K562 treated with DMSO at 1 percent for 48 hours (cell line): ENCODE measurements around the gene SPATS2. TPM values are rescaled to one million over a fixed set of nuclear protein-coding genes. Genes with fewer than 3 reads are reported as not detected.

Source experiments
- total RNA-seq: library from RNA; unstranded; fragments of 300-600 nt; gene quantifications from 2 replicates; pipeline ENCODE4 v1.2.3, GENCODE V29; 2022; ENCODE audit warnings: low replicate concordance; ENCODE audit errors: extremely low read depth

Gene SPATS2
- not detected in 2 replicates for total RNA-seq

DNA sequence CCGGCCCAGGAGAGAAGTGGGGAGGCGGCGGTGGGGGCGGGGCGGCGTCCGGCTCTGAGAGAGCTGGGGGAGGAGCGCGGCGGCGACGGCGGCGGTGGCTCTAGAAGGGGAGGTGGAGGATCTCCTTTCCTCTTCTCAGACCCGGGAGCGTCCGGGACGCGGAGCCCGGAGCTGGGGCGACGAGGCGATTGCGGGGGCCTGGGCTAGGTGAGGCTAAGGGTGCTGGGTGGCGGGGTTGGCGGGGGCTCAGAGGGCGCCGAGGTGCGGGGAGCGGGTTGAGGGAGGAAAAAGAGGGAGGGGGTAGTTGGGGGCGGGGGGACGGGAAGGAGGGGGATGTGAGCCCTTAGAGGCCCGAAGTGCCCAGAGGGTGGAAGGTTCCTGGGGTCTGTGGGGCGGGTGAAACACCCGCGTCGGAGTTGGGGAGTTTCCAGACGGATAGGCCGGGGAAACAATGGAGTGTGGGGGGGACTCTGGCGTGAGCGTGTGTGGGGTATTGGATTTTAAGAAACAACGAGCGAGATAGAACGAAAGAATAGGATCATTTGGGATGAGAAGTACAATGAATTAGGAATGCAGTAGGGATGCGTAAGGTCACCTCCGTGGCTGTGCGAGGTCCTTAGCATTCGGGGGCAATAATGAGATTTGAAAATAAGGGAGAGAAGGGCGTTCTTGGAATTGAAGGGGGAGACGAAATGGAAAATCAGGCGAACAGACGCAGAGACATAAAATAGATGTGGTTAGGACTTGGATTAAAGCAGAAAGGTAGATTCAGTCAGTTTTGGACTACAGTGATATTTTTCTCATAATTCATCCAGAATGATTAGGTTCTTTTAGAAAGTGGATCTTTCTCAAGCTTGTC, at the start of gene SPATS2:
SPATS2 (plus strand) TSS at position 82 of the 859 bp plus-strand sequence. CDS start 93,551 bp downstream, outside the sequence.

DNA sequence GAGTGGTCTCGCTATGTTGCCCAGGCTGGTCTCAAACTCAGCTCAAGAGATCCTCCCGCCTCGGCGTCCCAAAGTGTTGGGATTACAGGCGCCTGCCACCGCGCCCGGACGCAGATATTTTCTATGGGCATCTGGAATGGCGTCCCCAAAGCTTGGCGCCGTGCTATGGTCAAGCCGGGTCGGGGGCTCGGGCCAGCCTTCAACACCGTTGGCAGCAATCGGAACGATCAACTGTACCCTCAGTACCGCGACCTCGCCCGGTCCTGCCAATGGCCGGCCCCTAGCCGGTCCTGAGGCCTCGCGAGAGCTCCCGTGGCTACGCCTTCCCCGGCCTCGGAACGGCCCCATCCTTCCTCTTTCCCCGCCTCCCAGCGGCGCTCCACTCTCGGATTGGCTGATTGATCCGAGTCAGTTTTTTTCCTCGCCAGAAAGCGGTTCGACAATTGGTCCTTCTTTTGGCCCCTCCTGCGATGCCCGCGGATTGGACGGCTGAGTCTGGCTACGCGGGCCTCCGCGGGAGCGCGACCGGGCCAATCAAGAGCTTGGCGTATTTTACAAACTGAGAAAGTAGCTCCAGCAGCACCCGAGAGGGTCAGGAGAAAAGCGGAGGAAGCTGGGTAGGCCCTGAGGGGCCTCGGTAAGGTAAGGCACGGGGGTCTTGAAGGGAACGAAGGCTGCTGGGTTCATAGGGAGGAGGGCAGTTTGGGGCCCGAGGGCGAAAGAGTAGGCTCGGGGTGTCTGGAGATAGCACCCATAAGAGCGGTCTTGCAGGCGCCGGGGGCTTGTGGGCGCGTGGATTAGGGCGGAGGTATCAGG, 44.3 kb upstream of the SPATS2 start, which contains the start of gene TROAP:
TROAP (plus strand) TSS at position 548 of the 816 bp plus-strand sequence. CDS start 354 bp downstream, outside the sequence.

DNA sequence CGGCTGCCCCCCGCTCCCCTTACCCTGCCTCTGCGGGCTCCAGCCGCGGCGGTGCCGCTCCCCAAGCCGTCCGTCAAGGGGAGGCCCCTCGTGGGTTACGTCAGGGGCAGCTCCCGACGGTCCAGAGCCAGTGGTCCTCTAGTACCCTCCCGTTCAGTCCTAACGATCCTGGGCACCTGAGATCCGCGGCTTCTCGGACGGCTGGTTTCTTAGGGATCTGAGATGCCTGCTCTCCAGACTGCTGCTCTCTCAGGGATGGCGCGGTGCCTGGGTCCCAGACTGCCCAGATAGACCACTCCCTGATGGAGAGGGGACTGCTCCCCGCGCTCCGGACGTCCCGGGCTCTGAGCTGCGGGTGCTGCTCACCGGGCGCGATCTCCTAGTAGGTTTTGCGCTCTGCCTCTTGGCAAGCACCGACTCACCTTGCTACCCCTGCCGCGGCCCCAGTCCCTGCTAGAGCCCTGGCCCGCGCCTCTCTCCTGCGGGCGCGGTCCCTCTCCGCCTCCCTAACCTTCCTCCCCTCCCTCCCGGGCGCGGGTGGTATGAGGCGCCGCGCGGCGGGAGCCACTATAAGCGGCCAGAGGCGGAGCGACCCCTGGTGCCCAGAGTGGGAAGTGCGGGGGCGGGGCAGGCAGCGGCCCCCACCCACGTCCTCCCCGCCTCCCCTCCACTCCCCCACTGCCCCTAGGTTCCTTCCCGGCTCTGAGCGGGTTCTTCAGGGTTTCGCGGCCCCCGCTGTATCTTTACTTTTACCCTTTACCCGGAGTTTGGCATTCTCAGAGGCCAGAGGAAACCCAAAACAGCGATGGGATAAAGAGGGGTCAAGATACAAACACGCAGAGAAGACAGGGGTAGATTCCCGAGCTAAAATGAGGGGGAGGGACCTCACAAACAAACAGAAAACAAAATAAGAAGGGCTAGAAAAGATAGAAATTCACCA, 30.3 kb upstream of the SPATS2 start, which contains the start of gene C1QL4:
C1QL4 (minus strand) TSS at position 544 of the 940 bp plus-strand sequence. CDS start 711 bp downstream, outside the sequence.

DNA sequence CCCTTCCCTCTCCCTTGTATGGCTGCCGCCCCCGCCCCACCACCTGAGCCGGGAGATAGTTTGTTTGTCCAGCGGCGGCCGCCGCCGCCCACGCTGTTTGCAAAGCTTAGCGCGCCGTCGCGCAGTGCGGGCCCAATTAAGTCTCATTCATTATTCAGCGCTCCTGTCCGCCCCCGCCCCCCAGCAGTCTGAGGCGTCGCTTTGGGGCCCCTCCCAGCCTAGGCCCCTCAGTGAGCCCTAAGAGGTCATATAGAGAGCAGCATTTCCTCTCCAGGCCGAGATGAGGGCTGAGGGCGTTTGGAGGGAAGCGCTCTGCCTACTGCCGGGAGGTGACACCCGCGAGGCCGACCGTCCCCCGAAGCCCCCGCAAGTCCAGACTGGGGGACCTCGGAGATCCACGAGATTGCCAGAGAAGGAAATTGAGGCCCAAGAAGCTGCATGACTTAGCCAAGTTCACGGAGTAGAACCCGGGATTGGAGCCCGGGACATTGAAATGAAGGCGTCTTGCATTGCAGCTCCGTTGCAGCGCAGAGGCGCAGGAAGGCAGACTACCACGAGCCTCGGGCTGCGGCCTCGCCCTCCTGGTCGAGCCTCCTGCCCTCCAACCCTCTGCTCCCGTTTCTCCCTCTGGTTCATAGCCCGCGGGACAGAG, 20.5 kb upstream of the SPATS2 start, which contains the start of gene DNAJC22:
DNAJC22 (plus strand) TSS at position 230 of the 652 bp plus-strand sequence. CDS start 1,985 bp downstream, outside the sequence.

DNA sequence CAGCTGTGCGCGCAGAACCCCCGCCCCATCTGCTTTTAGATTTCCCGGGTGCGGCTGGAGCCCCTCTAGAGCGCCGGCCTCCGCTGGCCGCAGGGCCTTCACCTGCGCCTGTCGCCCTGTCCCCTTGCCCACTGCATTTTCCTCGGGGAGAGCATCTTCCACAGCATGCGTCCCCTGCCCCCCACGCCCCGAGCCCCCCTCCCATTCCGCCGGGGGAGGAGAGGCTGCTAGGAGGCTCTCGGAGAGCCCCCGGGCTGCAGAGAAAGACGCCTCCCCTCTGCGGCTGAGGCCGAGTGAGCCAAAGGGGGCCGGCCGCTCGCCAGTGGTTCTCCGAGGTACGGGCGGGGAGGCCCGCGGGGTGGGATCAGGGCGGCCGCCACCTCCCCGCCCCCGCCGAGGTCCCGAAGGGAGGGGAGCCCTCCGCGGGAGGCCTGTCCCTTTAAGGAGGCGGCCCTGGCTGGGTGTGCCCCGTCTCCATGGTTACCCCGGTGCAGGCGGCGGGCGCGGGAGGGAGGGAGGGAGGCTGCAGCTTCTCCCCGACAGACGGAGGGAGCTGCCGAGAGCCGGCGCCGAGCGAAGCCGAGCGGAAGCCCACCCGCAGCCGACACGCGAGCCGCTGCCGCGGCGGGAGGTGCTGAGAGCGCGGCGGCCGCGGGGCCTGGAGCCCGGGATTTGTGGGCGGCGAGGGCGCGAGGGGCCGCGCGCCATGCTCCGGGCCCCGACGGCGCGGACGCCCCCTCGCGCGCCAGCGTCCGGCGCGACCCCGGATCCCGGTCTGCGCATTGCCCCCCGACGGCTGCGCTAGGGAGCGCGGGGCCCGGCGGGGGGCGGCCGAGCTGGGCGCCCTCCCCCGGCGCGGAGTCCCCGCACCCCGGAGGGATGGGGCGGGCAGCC, 171.5 kb downstream of the SPATS2 start, which contains the start of gene KCNH3:
KCNH3 (plus strand) TSS at position 521 of the 894 bp plus-strand sequence. CDS start 387 bp downstream, outside the sequence.

DNA sequence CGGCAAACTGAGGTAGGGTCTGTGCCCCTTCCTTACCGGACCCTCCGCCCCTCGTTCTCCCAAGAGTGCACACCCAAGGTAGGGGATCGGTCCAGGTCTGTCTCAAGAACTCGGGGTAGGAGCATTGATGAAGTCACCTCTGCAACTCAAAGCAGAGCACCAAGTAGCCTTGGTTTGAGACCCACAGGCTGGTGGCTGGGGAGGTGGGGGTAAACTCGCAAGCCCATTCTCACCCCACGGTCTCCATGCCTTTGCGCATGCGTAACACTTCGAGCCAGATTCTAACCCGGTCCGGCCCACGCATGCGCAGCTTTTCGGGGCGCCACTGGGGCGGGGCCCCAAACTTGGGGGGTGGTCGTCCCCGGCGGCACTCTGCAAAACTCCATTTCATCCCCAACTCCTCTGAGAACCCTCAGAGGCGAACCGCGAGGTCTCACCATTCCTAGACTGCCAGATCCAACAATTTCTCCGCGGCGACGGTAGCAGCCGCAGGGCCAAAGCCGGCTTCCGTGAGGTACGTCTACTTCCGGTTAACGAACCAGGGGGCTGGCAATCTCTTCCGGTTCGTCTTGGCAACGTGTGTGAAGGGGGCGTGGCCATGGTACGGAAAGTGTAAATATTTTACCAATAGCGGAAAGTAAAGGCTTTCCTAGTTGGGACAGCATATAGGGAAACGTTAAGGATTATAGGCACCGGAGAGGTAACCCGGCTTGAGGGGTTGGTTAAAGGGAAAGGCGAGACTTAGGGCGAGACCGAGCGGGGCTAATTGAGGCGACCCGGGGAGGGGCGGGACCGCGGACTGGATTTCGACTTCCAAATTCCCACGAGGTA, 200.6 kb downstream of the SPATS2 start, which contains the start of gene MCRS1:
MCRS1 (minus strand) TSS at position 532 of the 831 bp plus-strand sequence. CDS start 1,411 bp downstream, outside the sequence.

Other genes starting within 250 kb of the SPATS2 start
- 2,062 and 2,220 TPM in 2 replicates for gene TUBA1B, start 236.1 kb upstream of the SPATS2 start, total RNA-seq
- not detected in 2 replicates for gene TUBA1A, start 178.4 kb upstream of the SPATS2 start, total RNA-seq
- gene TUBA1C, start 102.4 kb upstream of the SPATS2 start, total RNA-seq = 927 TPM in 1 of 2 replicates, not detected in the other
- not detected in 2 replicates for gene PRPH, start 72.3 kb upstream of the SPATS2 start, total RNA-seq
- gene TROAP, start 44.2 kb upstream of the SPATS2 start, total RNA-seq = not detected in 2 replicates
- not detected in 2 replicates for gene C1QL4, start 30.3 kb upstream of the SPATS2 start, total RNA-seq
- not detected in 2 replicates for gene DNAJC22, start 20.6 kb upstream of the SPATS2 start, total RNA-seq
- not detected in 2 replicates for gene KCNH3, start 171.6 kb downstream of the SPATS2 start, total RNA-seq
- gene MCRS1, start 200.7 kb downstream of the SPATS2 start, total RNA-seq = not detected in 2 replicates
- gene FAM186B, start 238.2 kb downstream of the SPATS2 start, total RNA-seq = not detected in 2 replicates